Breast epithelium (tissue), 4 donors: Measurements from ENCODE around the gene EBPL. TPM values are rescaled to one million over a fixed set of nuclear protein-coding genes. Genes with fewer than 3 reads are reported as not detected.

Source experiments
- DNase-seq, 2 donors: peaks; one replicate each; pipeline ENCODE4 v3.0.0-alpha.2; 2019; ENCODE audit warnings: low spot score in 2 of 2
- H3K27ac ChIP-seq, 2 donors: fragments of 200-600 bp; sonication (generic) in 1 of 2; one replicate each; pipeline ENCODE4 v1.5.1; 2016 to 2019; ENCODE audit warnings: mild to moderate bottlenecking in 1 of 2
- H3K27me3 ChIP-seq, 2 donors: fragments of 200-600 bp; sonication (generic) in 1 of 2; one replicate each; pipeline versions ENCODE4 v1.5.1 to v1.6.0; 2017 to 2019; ENCODE audit warnings: control low read depth in 1 of 2, mild to moderate bottlenecking in 1 of 2
- H3K36me3 ChIP-seq: fragments of 200-600 bp; one replicate; pipeline ENCODE4 v1.5.1; 2019
- H3K4me1 ChIP-seq, 2 donors: fragments of 200-600 bp; sonication (generic); one replicate each; pipeline ENCODE4 v1.5.1; 2016 to 2019; ENCODE audit warnings: control low read depth in 1 of 2
- H3K4me3 ChIP-seq, 3 donors: fragments of 200-600 bp; sonication (generic); 1 replicate in 2 of 3; 2 replicates in 1 of 3; pipeline ENCODE4 v1.5.1; 2016 to 2019; ENCODE audit warnings: mild to moderate bottlenecking in 3 of 3, moderate library complexity in 2 of 3
- H3K9me3 ChIP-seq, 2 donors: fragments of 200-600 bp; sonication (generic) in 1 of 2; one replicate each; pipeline ENCODE4 v1.5.1; 2016 to 2019; ENCODE audit warnings: control low read depth in 1 of 2
- CTCF ChIP-seq, 3 donors: fragments of 450-650 bp; IDR thresholded peaks; one replicate each; pipeline ENCODE4 v1.5.1; 2016 to 2017; ENCODE audit warnings: antibody characterized with exemption in 3 of 3, mild to moderate bottlenecking in 3 of 3, moderate library complexity in 3 of 3
- POLR2A ChIP-seq: fragments of 450-650 bp; IDR thresholded peaks from one replicate; pipeline ENCODE4 v1.6.1; 2016; ENCODE audit warnings: antibody characterized with exemption, mild to moderate bottlenecking, moderate library complexity
- POLR2AphosphoS5 ChIP-seq, 3 donors: sonication (generic); formaldehyde crosslinking; IDR thresholded peaks; one replicate each; pipeline ENCODE4 v1.6.1; 2017; ENCODE audit warnings: antibody characterized with exemption in 3 of 3
- intact Hi-C: fragments of 100-400 bp; cut with DNase I; formaldehyde crosslinking; loops from one replicate; pipeline ENCODE4 v1.15.1; 2023; ENCODE audit warnings: low total_unique reads
- total RNA-seq, 3 donors: library from RNA; depleted of rRNA; stranded (reverse); fragments of >200 nt; gene quantifications; one replicate each; pipeline ENCODE4 v1.1.0, GENCODE V29; 2016

EBPL gene
- total RNA-seq, 3 donors from 2014 or later: 33.3 to 104 (median 80.1) TPM

DNA sequence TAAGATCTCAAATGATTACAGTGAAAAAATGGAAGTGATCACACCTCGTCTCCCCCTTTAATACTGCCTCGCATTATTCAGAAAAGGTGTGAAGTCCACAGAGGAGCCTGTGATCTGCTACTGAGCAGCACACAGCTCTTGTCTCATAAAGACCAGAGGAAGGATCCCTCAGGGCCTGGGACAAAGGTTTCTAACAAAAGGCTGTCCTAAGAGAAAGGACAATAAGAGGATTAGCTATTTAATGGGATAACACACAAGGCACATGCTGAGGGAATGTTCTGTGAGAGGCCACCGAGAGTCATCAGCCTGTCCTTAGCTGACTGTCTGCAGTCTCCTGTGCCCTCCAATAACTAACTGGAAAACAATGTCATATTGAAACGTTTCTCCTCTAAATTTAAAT, 26.7 kb downstream of the EBPL start:
- no peaks in the 10 kb centered on the region for H3K36me3 ChIP-seq
- intact Hi-C loops: no loop called here

GRCh38 chr13:49657241-49657641, 34.0 kb downstream of the EBPL start:
- Histone ChIP-seq H3K27ac (no peak overlapping the region), H3K36me3 (no peaks in the 10 kb centered on the region), H3K27me3 (no peaks in the 10 kb centered on the region), H3K9me3 (no peaks in the 10 kb centered on the region), H3K4me3 (no peak overlapping the region), H3K4me1 (no peaks in the 10 kb centered on the region)
- no peak for DNase-seq
- no peak for TF ChIP-seq POLR2AphosphoS5 (IDR thresholded peaks at IDR 0.05)
- no peak for TF ChIP-seq CTCF (IDR thresholded peaks at IDR 0.05)
- TF ChIP-seq POLR2A: no peak
- intact Hi-C loops: no loop called here

More for the DNA sequence above, 26.7 kb downstream of the EBPL start:
- no peak overlapping the region for H3K27ac ChIP-seq
- no peak for DNase-seq
- no peaks in the 10 kb centered on the region for H3K4me1 ChIP-seq
- TF ChIP-seq CTCF (IDR thresholded peaks at IDR 0.05) (no peak), POLR2AphosphoS5 (IDR thresholded peaks at IDR 0.05) (no peak), POLR2A (no peak)
- H3K4me3 ChIP-seq: no peak overlapping the region
- no peaks in the 10 kb centered on the region for H3K27me3 ChIP-seq
- H3K9me3 ChIP-seq: no peaks in the 10 kb centered on the region

DNA sequence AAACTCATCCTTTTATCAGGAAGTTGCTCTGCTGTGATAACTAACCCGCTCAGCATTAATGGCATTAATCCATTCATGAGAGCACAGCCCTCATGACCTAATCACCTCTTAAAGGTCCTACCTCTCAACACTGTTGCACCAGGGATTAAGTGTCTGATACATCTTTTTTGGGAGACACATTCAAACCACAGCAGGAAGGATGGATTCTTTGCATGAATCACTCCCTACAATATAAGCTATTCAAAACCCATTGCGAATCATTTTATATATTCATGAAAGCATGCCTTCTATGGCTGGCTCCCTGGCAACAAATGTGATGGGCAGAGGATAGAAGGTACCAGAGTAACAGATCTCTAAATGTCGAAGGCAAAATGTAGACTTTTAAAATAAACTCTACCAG, 35.4 kb downstream of the EBPL start:
- intact Hi-C loops: no loop called here
- DNase-seq: no peak
- TF ChIP-seq POLR2A (no peak), CTCF (IDR thresholded peaks at IDR 0.05) (no peak), POLR2AphosphoS5 (IDR thresholded peaks at IDR 0.05) (no peak)
- Histone ChIP-seq H3K4me3 (no peak overlapping the region), H3K27me3 (no peaks in the 10 kb centered on the region), H3K36me3 (no peaks in the 10 kb centered on the region), H3K4me1 (no peaks in the 10 kb centered on the region), H3K9me3 (no peaks in the 10 kb centered on the region), H3K27ac (no peak overlapping the region)

GRCh38 chr13:49654011-49654410, 37.3 kb downstream of the EBPL start:
- Histone ChIP-seq H3K27me3 (no peaks in the 10 kb centered on the region), H3K4me3 (no peak overlapping the region), H3K4me1 (no peaks in the 10 kb centered on the region), H3K27ac (no peak overlapping the region), H3K9me3 (no peaks in the 10 kb centered on the region), H3K36me3 (no peaks in the 10 kb centered on the region)
- intact Hi-C loops: no loop called here
- no peak for DNase-seq
- no peak for TF ChIP-seq POLR2AphosphoS5 (IDR thresholded peaks at IDR 0.05)
- TF ChIP-seq CTCF (IDR thresholded peaks at IDR 0.05): no peak
- TF ChIP-seq POLR2A: no peak

DNA sequence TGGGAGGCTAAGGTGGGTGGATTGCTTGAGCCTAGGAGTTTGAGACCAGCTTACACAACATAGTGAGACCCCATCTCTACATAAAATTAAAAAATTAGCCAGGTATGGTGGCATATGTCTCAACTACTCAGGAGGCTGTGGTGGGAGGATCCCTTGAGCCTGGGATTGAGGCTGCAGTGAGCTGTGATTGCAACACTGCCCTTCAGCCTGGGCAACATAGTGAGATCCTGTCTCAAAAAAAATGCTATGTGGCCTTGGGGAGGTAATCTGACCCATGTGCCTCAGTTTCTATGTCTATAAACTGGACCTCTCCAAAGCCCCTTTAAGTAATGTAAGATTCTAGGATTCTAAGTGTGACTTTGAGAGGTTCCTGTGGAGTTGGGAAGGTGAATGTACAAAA, 37.8 kb downstream of the EBPL start:
- intact Hi-C loops: no loop called here
- Histone ChIP-seq H3K27ac (no peak overlapping the region), H3K27me3 (no peaks in the 10 kb centered on the region), H3K4me1 (no peaks in the 10 kb centered on the region), H3K36me3 (no peaks in the 10 kb centered on the region), H3K9me3 (no peaks in the 10 kb centered on the region), H3K4me3 (no peak overlapping the region)
- no peak for TF ChIP-seq CTCF (IDR thresholded peaks at IDR 0.05)
- TF ChIP-seq POLR2AphosphoS5 (IDR thresholded peaks at IDR 0.05): no peak
- TF ChIP-seq POLR2A: no peak
- no peak for DNase-seq
